Hepatocyte (in vitro differentiated cells): Measurements from ENCODE around the gene DMRTC2. TPM values are rescaled to one million over a fixed set of nuclear protein-coding genes. Genes with fewer than 3 reads are reported as not detected.

Source experiments
- DNase-seq: peaks from one replicate; pipeline ENCODE4 v3.0.0-alpha.2; 2016; ENCODE audit warnings: low spot score
- H2AFZ ChIP-seq: fragments of 200-600 bp; sonication (generic); 2 replicates; pipeline ENCODE4 v1.6.0; 2016; ENCODE audit warnings: antibody characterized with exemption, mild to moderate bottlenecking
- H3K27ac ChIP-seq: fragments of 200-600 bp; sonication (generic); 2 replicates; pipeline ENCODE4 v1.5.1; 2016; ENCODE audit warnings: mild to moderate bottlenecking
- H3K27me3 ChIP-seq: fragments of 200-600 bp; sonication (generic); 2 replicates; pipeline ENCODE4 v1.6.1; 2016
- H3K36me3 ChIP-seq: fragments of 200-600 bp; sonication (generic); replicated peaks from 2 replicates; pipeline ENCODE4 v1.5.1; 2016; ENCODE audit warnings: low read depth; ENCODE audit not compliant: insufficient read depth
- H3K4me1 ChIP-seq: fragments of 200-600 bp; sonication (generic); 2 replicates; pipeline ENCODE4 v1.5.1; 2016; ENCODE audit warnings: mild to moderate bottlenecking, moderate library complexity; ENCODE audit not compliant: insufficient read depth
- H3K4me2 ChIP-seq: fragments of 200-600 bp; sonication (generic); 2 replicates; pipeline ENCODE4 v1.6.0; 2016
- H3K4me3 ChIP-seq: fragments of 200-600 bp; sonication (generic); 2 replicates; pipeline ENCODE4 v1.5.1; 2016; ENCODE audit warnings: mild to moderate bottlenecking
- H3K79me2 ChIP-seq: fragments of 200-600 bp; sonication (generic); 2 replicates; pipeline ENCODE4 v1.6.0; 2017; ENCODE audit warnings: mild to moderate bottlenecking
- H3K9me2 ChIP-seq: fragments of 200-600 bp; sonication (generic); replicated peaks from 2 replicates; pipeline ENCODE4 v1.6.0; 2017; ENCODE audit warnings: mild to moderate bottlenecking; ENCODE audit not compliant: insufficient read depth
- H3K9me3 ChIP-seq: fragments of 200-600 bp; sonication (generic); 2 replicates; pipeline ENCODE4 v1.5.1; 2016; ENCODE audit warnings: low read depth, mild to moderate bottlenecking
- H4K20me1 ChIP-seq: fragments of 200-600 bp; sonication (generic); 2 replicates; pipeline ENCODE4 v1.6.0; 2016; ENCODE audit warnings: mild to moderate bottlenecking; ENCODE audit not compliant: insufficient read depth, poor library complexity, severe bottlenecking
- EZH2 ChIP-seq: fragments of 200-600 bp; sonication (generic); IDR thresholded peaks from 2 replicates; pipeline ENCODE4 v1.6.1; 2016; ENCODE audit warnings: antibody characterized with exemption, mild to moderate bottlenecking, borderline replicate concordance
- EZH2phosphoT487 ChIP-seq: fragments of 200-600 bp; sonication (generic); IDR thresholded peaks from one replicate; pipeline ENCODE4 v1.6.1; 2018; ENCODE audit warnings: antibody characterized with exemption, mild to moderate bottlenecking, low read depth, moderate library complexity; ENCODE audit not compliant: unreplicated experiment, severe bottlenecking
- WGBS: methylation state at CpG from one replicate; pipeline ENCODE4 v1.1.6; 2016; ENCODE audit warnings: low lambda C conversion rate; ENCODE audit errors: missing lambda C conversion rate; 5-methylcytosine and 5-hydroxymethylcytosine counted together
- polyA plus RNA-seq: library from polyadenylated mRNA; unstranded; fragments of >200 nt; fragmentation: Nextera tagmentation; extraction: Ambion mirVana; gene quantifications from 2 replicates; pipeline ENCODE4 v1.2.1, GENCODE V29; 2016
- total RNA-seq: library from RNA; depleted of rRNA; stranded (reverse); fragments of >200 nt; gene quantifications from 2 replicates; pipeline ENCODE4 v1.2.3, GENCODE V29; 2014
- TF ChIP-seq, protein P1 (sequence below): fragments of 200-600 bp; sonication (generic); IDR thresholded peaks from 2 replicates; pipeline ENCODE4 v1.5.1; 2016; ENCODE audit warnings: antibody characterized with exemption, mild to moderate bottlenecking; ENCODE audit not compliant: poor library complexity

The DMRTC2 gene
- total RNA-seq = not detected in 2 replicates
- not detected in 2 replicates for polyA plus RNA-seq

DNA sequence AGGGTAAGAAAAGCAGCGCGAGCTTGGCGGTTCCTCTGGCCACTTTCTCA, at the start of gene DMRTC2:
Gene DMRTC2, plus strand, starts transcription at position 42 of the 50 bp plus-strand sequence. CDS start 2,387 bp downstream, outside the sequence.
- no peak within 1 kb of the TSS for H2AFZ ChIP-seq

DNA sequence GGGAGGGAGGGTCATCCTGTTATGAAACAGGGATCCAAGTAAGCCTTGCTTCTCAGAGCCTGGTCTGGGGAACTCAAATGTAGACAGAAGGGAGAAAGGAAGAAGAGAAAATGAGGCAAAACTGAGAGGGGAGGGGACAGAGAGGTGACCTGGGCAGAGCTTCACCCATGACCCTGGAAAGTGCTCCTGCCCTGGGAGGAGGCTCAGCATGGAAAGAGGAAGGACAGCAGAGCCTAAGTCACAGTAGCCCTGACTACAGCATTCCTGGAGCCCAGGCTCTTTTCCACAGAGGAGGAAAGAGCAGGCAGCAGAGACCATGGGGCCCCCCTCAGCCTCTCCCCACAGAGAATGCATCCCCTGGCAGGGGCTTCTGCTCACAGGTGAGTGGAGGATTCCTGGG, 48.5 kb upstream of the DMRTC2 start, which contains the start of gene CEACAM3:
Gene CEACAM3, plus strand, starts transcription at position 226 of the 400 bp plus-strand sequence. Its CDS starts 91 bp downstream, at position 317.
- TF ChIP-seq, protein P1, sequence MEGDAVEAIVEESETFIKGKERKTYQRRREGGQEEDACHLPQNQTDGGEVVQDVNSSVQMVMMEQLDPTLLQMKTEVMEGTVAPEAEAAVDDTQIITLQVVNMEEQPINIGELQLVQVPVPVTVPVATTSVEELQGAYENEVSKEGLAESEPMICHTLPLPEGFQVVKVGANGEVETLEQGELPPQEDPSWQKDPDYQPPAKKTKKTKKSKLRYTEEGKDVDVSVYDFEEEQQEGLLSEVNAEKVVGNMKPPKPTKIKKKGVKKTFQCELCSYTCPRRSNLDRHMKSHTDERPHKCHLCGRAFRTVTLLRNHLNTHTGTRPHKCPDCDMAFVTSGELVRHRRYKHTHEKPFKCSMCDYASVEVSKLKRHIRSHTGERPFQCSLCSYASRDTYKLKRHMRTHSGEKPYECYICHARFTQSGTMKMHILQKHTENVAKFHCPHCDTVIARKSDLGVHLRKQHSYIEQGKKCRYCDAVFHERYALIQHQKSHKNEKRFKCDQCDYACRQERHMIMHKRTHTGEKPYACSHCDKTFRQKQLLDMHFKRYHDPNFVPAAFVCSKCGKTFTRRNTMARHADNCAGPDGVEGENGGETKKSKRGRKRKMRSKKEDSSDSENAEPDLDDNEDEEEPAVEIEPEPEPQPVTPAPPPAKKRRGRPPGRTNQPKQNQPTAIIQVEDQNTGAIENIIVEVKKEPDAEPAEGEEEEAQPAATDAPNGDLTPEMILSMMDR = no peak
- TF ChIP-seq EZH2 (no peak), EZH2phosphoT487 (no peak)
- Histone ChIP-seq H3K9me3 (no peaks in the 10 kb centered on the region), H3K27me3 (peaks cover 5% of the 10 kb centered on the region), H4K20me1 (no peaks in the 10 kb centered on the region), H3K9me2 (no peaks in the 10 kb centered on the region), H3K36me3 (no peaks in the 10 kb centered on the region), H3K27ac (no peak within 1 kb of the TSS), H3K4me2 (no peak within 1 kb of the TSS), H3K4me3 (no peak within 1 kb of the TSS), H3K4me1 (no peaks in the 10 kb centered on the region), H2AFZ (no peak within 1 kb of the TSS), H3K79me2 (no peaks in the 10 kb centered on the region)
- DNase-seq = no peak

More for the DNA sequence above, at the start of gene DMRTC2:
- Histone ChIP-seq H3K4me3 (no peak within 1 kb of the TSS), H3K9me3 (no peaks in the 10 kb centered on the region), H3K9me2 (no peaks in the 10 kb centered on the region), H3K79me2 (no peaks in the 10 kb centered on the region), H3K4me2 (no peak within 1 kb of the TSS), H3K27ac (no peak within 1 kb of the TSS), H3K27me3 (no peaks in the 10 kb centered on the region), H3K4me1 (no peaks in the 10 kb centered on the region), H3K36me3 (no peaks in the 10 kb centered on the region), H4K20me1 (no peaks in the 10 kb centered on the region)
- DNase-seq = no peak
- TF ChIP-seq EZH2 = no peak
- TF ChIP-seq, protein P1 = no peak
- TF ChIP-seq EZH2phosphoT487 = no peak
- 97% methylated on average over 3 of the region's 3 CpGs for WGBS

DNA sequence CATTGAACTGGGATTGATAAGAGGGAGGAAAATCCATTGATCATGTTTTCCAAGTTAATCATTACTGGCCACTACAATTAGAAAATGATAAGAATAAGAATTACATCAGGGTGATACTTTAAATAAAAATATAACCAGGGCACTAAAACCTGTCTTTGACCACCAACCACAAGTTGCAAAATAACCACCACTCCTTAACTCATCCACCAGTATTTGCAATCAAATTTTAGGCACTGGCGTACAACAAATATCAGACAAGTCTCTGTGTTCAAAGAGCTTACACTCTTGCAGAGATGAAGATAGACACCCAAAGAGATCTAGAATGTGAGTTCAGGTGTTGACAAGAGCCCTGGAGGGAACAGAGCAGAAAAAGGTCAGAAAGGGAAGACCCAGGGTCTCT, 47.9 kb upstream of the DMRTC2 start:
- no peak for DNase-seq
- Histone ChIP-seq H4K20me1 (no peaks in the 10 kb centered on the region), H3K4me2 (no peak overlapping the region), H2AFZ (no peak overlapping the region), H3K4me1 (no peaks in the 10 kb centered on the region), H3K9me3 (no peaks in the 10 kb centered on the region), H3K4me3 (no peak overlapping the region), H3K27ac (no peak overlapping the region), H3K79me2 (no peaks in the 10 kb centered on the region), H3K27me3 (peaks cover 5% of the 10 kb centered on the region), H3K36me3 (no peaks in the 10 kb centered on the region), H3K9me2 (no peaks in the 10 kb centered on the region)
- WGBS = 85% methylated on average over 1 of the region's 1 CpG
- TF ChIP-seq EZH2 (no peak), EZH2phosphoT487 (no peak)
- TF ChIP-seq, protein P1 = no peak

DNA sequence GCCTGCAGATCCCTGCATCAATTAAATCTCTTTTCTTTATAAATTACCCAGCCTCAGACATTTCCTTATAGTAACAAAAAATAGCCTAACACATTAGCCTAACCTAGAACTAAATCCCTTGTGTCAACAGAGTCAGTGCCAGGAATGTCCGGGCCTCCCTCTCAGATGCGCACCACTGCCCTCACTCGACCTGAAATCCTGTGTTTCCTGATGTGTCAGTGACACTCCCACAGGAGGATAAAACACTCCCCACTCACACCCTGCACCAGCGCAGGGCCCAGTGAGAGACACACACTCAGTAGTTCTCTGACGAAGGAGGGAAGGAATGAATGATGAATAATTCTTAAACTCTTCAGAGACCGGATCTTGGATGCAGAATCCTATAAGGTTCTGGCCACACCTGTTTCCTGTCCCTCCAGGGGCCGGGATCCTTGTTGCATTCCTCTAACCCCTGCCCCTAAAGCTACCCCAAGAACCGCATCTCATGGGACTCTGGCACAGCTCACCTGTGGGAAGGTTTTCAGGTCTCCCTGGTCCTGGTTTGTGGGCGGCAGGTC, 45.3 kb upstream of the DMRTC2 start:
- no peak overlapping the region for H3K4me2 ChIP-seq

More for the DNA sequence above, 45.3 kb upstream of the DMRTC2 start:
- H3K36me3 ChIP-seq = no peaks in the 10 kb centered on the region
- TF ChIP-seq EZH2phosphoT487 (no peak), EZH2 (no peak)
- TF ChIP-seq, protein P1 = no peak
- no peaks in the 10 kb centered on the region for H3K27me3 ChIP-seq
- H3K79me2 ChIP-seq = no peaks in the 10 kb centered on the region
- no peaks in the 10 kb centered on the region for H3K9me3 ChIP-seq
- H2AFZ ChIP-seq = no peak overlapping the region
- H4K20me1 ChIP-seq = no peaks in the 10 kb centered on the region
- H3K4me3 ChIP-seq = no peak overlapping the region
- no peaks in the 10 kb centered on the region for H3K4me1 ChIP-seq
- H3K9me2 ChIP-seq = no peaks in the 10 kb centered on the region
- 77% methylated on average over 9 of the region's 9 CpGs for WGBS
- DNase-seq = no peak
- no peak overlapping the region for H3K27ac ChIP-seq
